ENCODE results near the gene BCAS3. TPM values are rescaled to one million over a fixed set of nuclear protein-coding genes. Genes with fewer than 3 reads are reported as not detected.

The BCAS3 gene
- total RNA-seq, 2 donors from 2014 or later, result 44.1 to 71.5 TPM

GRCh38 chr17:61364463-61364846, 686.8 kb downstream of the BCAS3 start:
- 96 to 100% methylated on average over 3 of the region's 3 CpGs for WGBS, 2 donors
- H3K4me3 ChIP-seq, result no peak overlapping the region
- no peaks in the 10 kb centered on the region for H3K9me3 ChIP-seq
- DNase-seq (no peak), ATAC-seq (no peak)
- no peak for TF ChIP-seq CTCF (IDR thresholded peaks at IDR 0.05)
- no peak for TF ChIP-seq POLR2A (IDR thresholded peaks at IDR 0.05)
- no peaks in the 10 kb centered on the region for H3K27me3 ChIP-seq
- H3K27ac ChIP-seq, result no peak overlapping the region
- H3K36me3 ChIP-seq (replicated peaks in 1 of 2; ENCODE audit: insufficient read depth in 1 of 2, low read depth in 2 of 2), result no peaks in the 10 kb centered on the region
- intact Hi-C loops (cut with DNase I), result no loop called here
- H3K4me1 ChIP-seq, result no peaks in the 10 kb centered on the region

- H3K27ac ChIP-seq, result no peak overlapping the region
- 92 to 94% methylated on average over 7 to 8 of the region's 8 CpGs for WGBS, 2 donors
- no peak overlapping the region for H3K4me3 ChIP-seq
- intact Hi-C loops (cut with DNase I), result no loop called here
- H3K4me1 ChIP-seq, result no peaks in the 10 kb centered on the region
- H3K27me3 ChIP-seq, result no peaks in the 10 kb centered on the region
- ATAC-seq (no peak), DNase-seq (no peak)
- TF ChIP-seq POLR2A (IDR thresholded peaks at IDR 0.05) (no peak), CTCF (IDR thresholded peaks at IDR 0.05) (no peak)
- no peaks in the 10 kb centered on the region for H3K9me3 ChIP-seq
- no peaks in the 10 kb centered on the region for H3K36me3 ChIP-seq (replicated peaks in 1 of 2; ENCODE audit: insufficient read depth in 1 of 2, low read depth in 2 of 2)
Observed at GRCh38 chr17:61366076-61366714, 688.5 kb downstream of the BCAS3 start.

- H3K36me3 ChIP-seq (replicated peaks in 1 of 2; ENCODE audit: insufficient read depth in 1 of 2, low read depth in 2 of 2), result no peaks in the 10 kb centered on the region
- no peak for ATAC-seq
- no peak overlapping the region for H3K4me3 ChIP-seq
- no peak for DNase-seq
- H3K27ac ChIP-seq, result no peak overlapping the region
- intact Hi-C loops (cut with DNase I), result no loop called here
- 86 to 88% methylated on average over 14 to 19 of the region's 19 CpGs for WGBS, 2 donors
- no peak for TF ChIP-seq CTCF (IDR thresholded peaks at IDR 0.05)
- no peak for TF ChIP-seq POLR2A (IDR thresholded peaks at IDR 0.05)
- H3K27me3 ChIP-seq, result no peaks in the 10 kb centered on the region
- no peaks in the 10 kb centered on the region for H3K4me1 ChIP-seq
- no peaks in the 10 kb centered on the region for H3K9me3 ChIP-seq
Observed at GRCh38 chr17:61366715-61367413, 689.2 kb downstream of the BCAS3 start.

GRCh38 chr17:61368049-61368831, 690.6 kb downstream of the BCAS3 start:
- WGBS, 2 donors, result 95 to 96% methylated on average over 23 to 27 of the region's 27 CpGs
- Histone ChIP-seq H3K36me3 (replicated peaks in 1 of 2; ENCODE audit: insufficient read depth in 1 of 2, low read depth in 2 of 2) (no peaks in the 10 kb centered on the region), H3K27ac (no peak overlapping the region), H3K4me3 (no peak overlapping the region), H3K9me3 (no peaks in the 10 kb centered on the region), H3K27me3 (no peaks in the 10 kb centered on the region), H3K4me1 (no peaks in the 10 kb centered on the region)
- TF ChIP-seq POLR2A (IDR thresholded peaks at IDR 0.05), result no peak
- TF ChIP-seq CTCF (IDR thresholded peaks at IDR 0.05), result no peak
- intact Hi-C loops (cut with DNase I), result no loop called here
- ATAC-seq (no peak), DNase-seq (no peak)

Data from body of pancreas (tissue), 4 donors.